GM19043 (cell line): ENCODE measurements around the gene HORMAD2.

Source experiments
- ATAC-seq: cut with Tn5 transposase; IDR thresholded peaks from one replicate; pipeline ENCODE4 v1.9.1; 2021; ENCODE audit warnings: low read depth; ENCODE audit not compliant: unreplicated experiment

HORMAD2 gene

GRCh38 chr22:30222321-30222720, 142.1 kb downstream of the HORMAD2 start:
- no peak for ATAC-seq

GRCh38 chr22:30223303-30223702, 143.0 kb downstream of the HORMAD2 start:
- no peak for ATAC-seq

- ATAC-seq: no peak
Measured at GRCh38 chr22:30224161-30224857, 144.0 kb downstream of the HORMAD2 start.

GRCh38 chr22:30225220-30225927, 145.1 kb downstream of the HORMAD2 start:
- no peak for ATAC-seq

GRCh38 chr22:30226192-30226832, 146.0 kb downstream of the HORMAD2 start:
- no peak for ATAC-seq
